ENCODE measurements around the gene MFN2.
A peak's percentile ranks its signal among the peaks of the same experiment; 100 is the strongest.
"Not testable (repeated sequence)": the region's sequence is repeated elsewhere in the genome, so short reads cannot be mapped to it uniquely, and the experiment has no call there.

MFN2 gene

GRCh38 chr1:12022036-12022435 lies 41.8 kb downstream of the MFN2 start:
- no peak for DNase-seq (ENCODE audit: low spot score)

GRCh38 chr1:12026586-12026985 lies 46.3 kb downstream of the MFN2 start:
- DNase-seq (ENCODE audit: low spot score): no peak

- no peak for DNase-seq (ENCODE audit: low spot score)
Measured at GRCh38 chr1:12028248-12028647, 48.0 kb downstream of the MFN2 start.

- DNase-seq (ENCODE audit: low spot score): no peak
Measured at GRCh38 chr1:12028957-12029511, 48.8 kb downstream of the MFN2 start.

GRCh38 chr1:12029720-12030339 lies 49.6 kb downstream of the MFN2 start:
- no peak for DNase-seq (ENCODE audit: low spot score)

- no peak for DNase-seq (ENCODE audit: low spot score)
Measured at GRCh38 chr1:12031039-12031980, 51.1 kb downstream of the MFN2 start.

GRCh38 chr1:12032161-12032621 lies 51.9 kb downstream of the MFN2 start:
- no peak for DNase-seq (ENCODE audit: low spot score)

GRCh38 chr1:12033441-12033840 lies 53.2 kb downstream of the MFN2 start:
- not testable (repeated sequence) for DNase-seq (ENCODE audit: low spot score)

GRCh38 chr1:12034381-12034801 lies 54.1 kb downstream of the MFN2 start:
- DNase-seq (ENCODE audit: low spot score): no peak

GRCh38 chr1:12035312-12035711 lies 55.1 kb downstream of the MFN2 start:
- DNase-seq (ENCODE audit: low spot score): no peak

- no peak for DNase-seq (ENCODE audit: low spot score)
Measured at GRCh38 chr1:12037486-12038355, 57.5 kb downstream of the MFN2 start.

- DNase-seq (ENCODE audit: low spot score): no peak
Measured at GRCh38 chr1:12038356-12039163, 58.3 kb downstream of the MFN2 start.

GRCh38 chr1:12039164-12039525 lies 58.9 kb downstream of the MFN2 start:
- DNase-seq (ENCODE audit: low spot score): no peak

GRCh38 chr1:12039824-12040456 lies 59.7 kb downstream of the MFN2 start:
- not testable (repeated sequence) for DNase-seq (ENCODE audit: low spot score)

GRCh38 chr1:12040457-12041051 lies 60.3 kb downstream of the MFN2 start:
- no peak for DNase-seq (ENCODE audit: low spot score)

- not testable (repeated sequence) for DNase-seq (ENCODE audit: low spot score)
Measured at GRCh38 chr1:12044187-12044877, 64.1 kb downstream of the MFN2 start.

GRCh38 chr1:12046749-12047119 lies 66.5 kb downstream of the MFN2 start:
- no peak for DNase-seq (ENCODE audit: low spot score)

GRCh38 chr1:12047120-12047876 lies 67.1 kb downstream of the MFN2 start:
- no peak for DNase-seq (ENCODE audit: low spot score)

GRCh38 chr1:12048372-12048771 lies 68.1 kb downstream of the MFN2 start:
- DNase-seq (ENCODE audit: low spot score): peak; percentile 57
